ENCODE measurements around the gene SYNJ1. TPM values are rescaled to one million over a fixed set of nuclear protein-coding genes. Genes with fewer than 3 reads are reported as not detected.

The SYNJ1 gene
- polyA plus RNA-seq, 3 donors = 4.0 to 16.5 (median 8.1) TPM

GRCh38 chr21:32768530-32768929 is 40.7 kb upstream of the SYNJ1 start:
- Histone ChIP-seq H3K27me3 (ENCODE audit: control insufficient read depth in 2 of 2, insufficient read depth in 2 of 2, low read length in 2 of 2) (no peaks in the 10 kb centered on the region), H3K4me1 (ENCODE audit: control insufficient read depth in 1 of 2, insufficient read depth in 2 of 2, low read length in 2 of 2) (peaks cover 24 to 31% of the 10 kb centered on the region in 2 donors), H2AFZ (ENCODE audit: insufficient read depth, low read depth, low read length, poor library complexity, severe bottlenecking) (no peak overlapping the region), H3K4me2 (replicated peaks; ENCODE audit: extremely low read depth, low read length, poor library complexity, severe bottlenecking) (no peak overlapping the region), H3K79me2 (ENCODE audit: insufficient read depth, low read length) (peaks cover 72% of the 10 kb centered on the region), H3K9me3 (replicated peaks in 1 of 2; ENCODE audit: control insufficient read depth in 1 of 2, insufficient read depth in 1 of 2, low read length in 2 of 2) (peaks cover 0 to 3% of the 10 kb centered on the region in 2 donors), H4K20me1 (ENCODE audit: insufficient read depth, low read length) (peaks cover 67% of the 10 kb centered on the region), H3K27ac (ENCODE audit: low read depth in 1 of 2, low read length in 2 of 2) (peak overlapping the region in 1 of 2 donors; percentile 5), H3K4me3 (replicated peaks in 1 of 3; ENCODE audit: low read depth in 2 of 3, low read length in 3 of 3) (no peak overlapping the region), H3K36me3 (replicated peaks in 1 of 2; ENCODE audit: control insufficient read depth in 1 of 2, insufficient read depth in 2 of 2, low read length in 2 of 2) (peaks cover 26 to 46% of the 10 kb centered on the region in 2 donors), H3K9ac (ENCODE audit: insufficient read depth, low read length, poor library complexity, severe bottlenecking) (no peak overlapping the region)
- TF ChIP-seq, protein P1, sequence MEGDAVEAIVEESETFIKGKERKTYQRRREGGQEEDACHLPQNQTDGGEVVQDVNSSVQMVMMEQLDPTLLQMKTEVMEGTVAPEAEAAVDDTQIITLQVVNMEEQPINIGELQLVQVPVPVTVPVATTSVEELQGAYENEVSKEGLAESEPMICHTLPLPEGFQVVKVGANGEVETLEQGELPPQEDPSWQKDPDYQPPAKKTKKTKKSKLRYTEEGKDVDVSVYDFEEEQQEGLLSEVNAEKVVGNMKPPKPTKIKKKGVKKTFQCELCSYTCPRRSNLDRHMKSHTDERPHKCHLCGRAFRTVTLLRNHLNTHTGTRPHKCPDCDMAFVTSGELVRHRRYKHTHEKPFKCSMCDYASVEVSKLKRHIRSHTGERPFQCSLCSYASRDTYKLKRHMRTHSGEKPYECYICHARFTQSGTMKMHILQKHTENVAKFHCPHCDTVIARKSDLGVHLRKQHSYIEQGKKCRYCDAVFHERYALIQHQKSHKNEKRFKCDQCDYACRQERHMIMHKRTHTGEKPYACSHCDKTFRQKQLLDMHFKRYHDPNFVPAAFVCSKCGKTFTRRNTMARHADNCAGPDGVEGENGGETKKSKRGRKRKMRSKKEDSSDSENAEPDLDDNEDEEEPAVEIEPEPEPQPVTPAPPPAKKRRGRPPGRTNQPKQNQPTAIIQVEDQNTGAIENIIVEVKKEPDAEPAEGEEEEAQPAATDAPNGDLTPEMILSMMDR (IDR thresholded peaks at IDR 0.05) = no peak
- peaks cover 38 to 49% of the 10 kb centered on the region in 2 donors for H3K36me3 Mint-ChIP-seq
- H3K4me3 Mint-ChIP-seq = no peak overlapping the region
- WGBS (ENCODE audit: insufficient coverage) = 91% methylated on average over 3 of the region's 3 CpGs
- H3K9me3 Mint-ChIP-seq = no peaks in the 10 kb centered on the region
- H3K27ac Mint-ChIP-seq = peak overlapping the region in 1 of 7 donors; percentile 15
- H3K27me3 Mint-ChIP-seq (ENCODE audit: low read depth in 3 of 3) = peaks cover 0 to 7% (median 5%) of the 10 kb centered on the region in 3 donors
- H3K4me1 Mint-ChIP-seq = peaks cover 55% of the 10 kb centered on the region
- intact Hi-C loops (cut with micrococcal nuclease) = no loop called here
- no peak for DNase-seq

- Histone ChIP-seq H3K4me1 (ENCODE audit: control insufficient read depth in 1 of 2, insufficient read depth in 2 of 2, low read length in 2 of 2) (peaks cover 5 to 13% of the 10 kb centered on the region in 2 donors), H3K9ac (ENCODE audit: insufficient read depth, low read length, poor library complexity, severe bottlenecking) (no peak overlapping the region), H3K9me3 (replicated peaks in 1 of 2; ENCODE audit: control insufficient read depth in 1 of 2, insufficient read depth in 1 of 2, low read length in 2 of 2) (no peaks in the 10 kb centered on the region), H4K20me1 (ENCODE audit: insufficient read depth, low read length) (peaks cover 61% of the 10 kb centered on the region), H3K4me2 (replicated peaks; ENCODE audit: extremely low read depth, low read length, poor library complexity, severe bottlenecking) (no peak overlapping the region), H3K27me3 (ENCODE audit: control insufficient read depth in 2 of 2, insufficient read depth in 2 of 2, low read length in 2 of 2) (no peaks in the 10 kb centered on the region), H2AFZ (ENCODE audit: insufficient read depth, low read depth, low read length, poor library complexity, severe bottlenecking) (no peak overlapping the region), H3K79me2 (ENCODE audit: insufficient read depth, low read length) (peaks cover 76% of the 10 kb centered on the region), H3K27ac (ENCODE audit: low read depth in 1 of 2, low read length in 2 of 2) (peak overlapping the region in 1 of 2 donors; percentile 14), H3K36me3 (replicated peaks in 1 of 2; ENCODE audit: control insufficient read depth in 1 of 2, insufficient read depth in 2 of 2, low read length in 2 of 2) (peaks cover 56 to 80% of the 10 kb centered on the region in 2 donors), H3K4me3 (replicated peaks in 1 of 3; ENCODE audit: low read depth in 2 of 3, low read length in 3 of 3) (no peak overlapping the region)
- intact Hi-C loops (cut with micrococcal nuclease) = no loop called here
- H3K4me3 Mint-ChIP-seq = no peak overlapping the region
- DNase-seq = no peak
- no peaks in the 10 kb centered on the region for H3K9me3 Mint-ChIP-seq
- peak overlapping the region in 1 of 7 donors; percentile 43 for H3K27ac Mint-ChIP-seq
- TF ChIP-seq, protein P1 (IDR thresholded peaks at IDR 0.05) = no peak
- peaks cover 0 to 3% (median 0%) of the 10 kb centered on the region in 3 donors for H3K27me3 Mint-ChIP-seq (ENCODE audit: low read depth in 3 of 3)
- peaks cover 61 to 79% of the 10 kb centered on the region in 2 donors for H3K36me3 Mint-ChIP-seq
- no CpG with 5 or more reads among the region's 2 CpGs for WGBS (ENCODE audit: insufficient coverage)
- peaks cover 36% of the 10 kb centered on the region for H3K4me1 Mint-ChIP-seq
Measured at GRCh38 chr21:32765058-32765457, 37.2 kb upstream of the SYNJ1 start.
